HG03558 (cell line): ENCODE results near the gene ATP8A2.
"Not testable (repeated sequence)": the region's sequence is repeated elsewhere in the genome, so short reads cannot be mapped to it uniquely, and the experiment has no call there.

Experiments used
- ATAC-seq: cut with Tn5 transposase; IDR thresholded peaks from one replicate; pipeline ENCODE4 v1.9.1; 2021; ENCODE audit warnings: moderate number of reproducible peaks; ENCODE audit not compliant: unreplicated experiment; ENCODE audit errors: extremely low read depth

The ATP8A2 gene

DNA sequence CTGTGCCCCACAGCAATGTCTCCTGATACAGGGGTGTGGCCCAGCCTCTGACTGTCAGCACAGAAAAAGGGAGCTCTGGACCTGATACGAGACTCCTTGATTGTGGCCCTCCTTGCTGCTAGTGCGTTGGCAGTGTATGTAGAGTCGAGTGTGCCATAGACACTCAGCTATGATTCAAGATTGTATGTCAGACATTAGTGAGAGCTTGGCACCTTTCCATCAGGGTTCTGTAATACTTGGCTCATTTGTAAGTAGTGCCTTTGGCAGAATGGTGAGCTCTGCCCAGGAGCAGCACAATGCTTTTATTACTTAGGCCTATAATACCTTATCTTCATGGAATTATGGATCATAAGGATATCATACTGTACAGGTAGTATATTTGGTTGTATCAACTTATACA, 83.4 kb downstream of the ATP8A2 start:
- ATAC-seq, result no peak

DNA sequence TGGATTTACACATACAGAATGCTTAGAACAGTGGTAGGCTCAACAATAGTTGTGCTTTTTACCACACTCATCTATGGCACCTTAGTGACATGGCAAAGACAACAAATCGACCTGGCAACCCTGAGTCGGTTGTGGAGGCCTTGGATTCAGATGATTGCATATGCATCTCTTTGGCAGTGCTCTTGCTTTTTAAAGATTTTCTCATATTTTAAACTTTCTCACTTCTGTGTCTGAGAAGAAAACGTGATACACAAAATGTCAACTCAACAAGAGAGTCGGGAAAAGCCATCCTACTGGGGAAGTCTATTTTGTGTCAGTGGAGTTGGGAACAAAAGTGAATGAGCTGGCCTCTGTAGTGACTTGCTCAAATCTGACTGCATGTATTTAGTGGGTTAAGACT, 85.8 kb downstream of the ATP8A2 start:
- ATAC-seq, result no peak

DNA sequence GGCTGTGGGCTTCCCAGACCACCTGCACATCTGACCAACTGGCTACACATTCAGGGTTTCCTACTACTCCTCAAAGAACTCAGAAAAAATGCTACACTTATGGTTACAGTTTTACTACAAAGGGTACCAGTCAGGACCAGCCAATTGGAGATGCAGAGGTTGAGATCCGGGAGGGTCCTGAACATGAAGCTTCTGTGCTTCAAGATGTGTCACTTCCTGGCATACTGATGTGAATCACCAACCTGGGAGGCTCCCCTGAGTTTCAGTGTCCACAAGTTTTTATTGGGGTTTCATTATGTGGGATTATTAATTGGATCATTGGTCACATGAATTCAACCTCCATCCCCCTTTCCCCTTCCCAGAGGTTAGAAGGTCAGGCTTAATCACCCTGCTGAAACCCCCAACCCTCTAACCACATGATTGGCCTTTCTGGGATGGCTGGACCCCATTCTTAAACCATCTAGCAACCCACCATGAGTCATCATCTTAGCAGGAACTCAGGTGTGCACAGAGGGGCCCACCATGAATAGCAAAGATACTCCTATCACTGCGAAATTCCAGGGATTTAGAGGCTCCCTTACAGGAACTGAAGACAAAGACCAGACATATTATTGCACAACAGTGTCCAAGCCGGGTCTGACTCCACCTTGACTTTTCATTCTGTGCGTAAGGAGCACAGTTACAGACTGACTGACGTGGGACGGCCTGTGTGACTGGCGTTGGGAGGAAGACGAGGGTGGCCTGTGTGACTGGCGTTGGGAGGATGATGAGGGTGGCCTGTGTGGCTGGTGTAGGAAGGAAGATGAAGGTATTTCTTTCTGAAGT, 90.7 kb downstream of the ATP8A2 start:
- ATAC-seq, result no peak

DNA sequence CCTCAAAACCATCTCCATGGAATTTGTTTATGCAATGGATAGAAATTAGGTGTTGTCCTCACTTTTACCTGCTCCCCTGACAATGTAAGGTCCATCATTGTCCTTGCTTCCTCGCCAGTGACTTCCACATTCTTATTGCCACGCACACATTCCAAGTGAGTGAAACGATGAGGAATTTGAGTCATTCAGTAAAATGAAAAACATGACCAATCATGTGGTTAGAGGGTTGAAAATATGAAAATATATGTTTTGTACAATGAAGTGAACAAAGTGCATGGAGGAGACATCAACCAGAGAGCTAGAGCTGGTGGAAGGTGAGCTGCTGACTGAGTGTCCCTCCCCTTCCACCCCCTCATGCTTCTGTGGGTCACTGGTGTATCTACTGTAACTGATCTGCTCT, 91.7 kb downstream of the ATP8A2 start:
- no peak for ATAC-seq

DNA sequence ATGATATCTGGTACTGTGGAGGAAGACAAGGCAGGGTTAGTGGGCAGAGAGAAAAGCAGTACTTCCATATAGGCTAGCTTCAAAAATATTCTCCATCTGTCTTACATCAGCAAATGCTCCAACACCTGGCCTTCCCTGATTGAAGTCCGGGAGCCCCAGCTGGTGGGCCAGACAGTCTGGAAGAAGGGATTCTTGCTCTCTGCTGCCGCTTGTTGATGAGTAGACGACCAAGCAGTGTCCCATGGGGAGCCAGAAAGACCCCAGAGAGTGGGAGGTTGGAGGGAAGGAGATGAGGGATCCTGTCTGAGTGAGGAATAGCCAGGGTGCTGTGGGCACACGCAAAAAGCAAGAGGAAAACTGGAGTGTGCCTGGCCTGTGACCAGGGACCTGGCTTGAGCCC, 95.1 kb downstream of the ATP8A2 start:
- ATAC-seq, result no peak

DNA sequence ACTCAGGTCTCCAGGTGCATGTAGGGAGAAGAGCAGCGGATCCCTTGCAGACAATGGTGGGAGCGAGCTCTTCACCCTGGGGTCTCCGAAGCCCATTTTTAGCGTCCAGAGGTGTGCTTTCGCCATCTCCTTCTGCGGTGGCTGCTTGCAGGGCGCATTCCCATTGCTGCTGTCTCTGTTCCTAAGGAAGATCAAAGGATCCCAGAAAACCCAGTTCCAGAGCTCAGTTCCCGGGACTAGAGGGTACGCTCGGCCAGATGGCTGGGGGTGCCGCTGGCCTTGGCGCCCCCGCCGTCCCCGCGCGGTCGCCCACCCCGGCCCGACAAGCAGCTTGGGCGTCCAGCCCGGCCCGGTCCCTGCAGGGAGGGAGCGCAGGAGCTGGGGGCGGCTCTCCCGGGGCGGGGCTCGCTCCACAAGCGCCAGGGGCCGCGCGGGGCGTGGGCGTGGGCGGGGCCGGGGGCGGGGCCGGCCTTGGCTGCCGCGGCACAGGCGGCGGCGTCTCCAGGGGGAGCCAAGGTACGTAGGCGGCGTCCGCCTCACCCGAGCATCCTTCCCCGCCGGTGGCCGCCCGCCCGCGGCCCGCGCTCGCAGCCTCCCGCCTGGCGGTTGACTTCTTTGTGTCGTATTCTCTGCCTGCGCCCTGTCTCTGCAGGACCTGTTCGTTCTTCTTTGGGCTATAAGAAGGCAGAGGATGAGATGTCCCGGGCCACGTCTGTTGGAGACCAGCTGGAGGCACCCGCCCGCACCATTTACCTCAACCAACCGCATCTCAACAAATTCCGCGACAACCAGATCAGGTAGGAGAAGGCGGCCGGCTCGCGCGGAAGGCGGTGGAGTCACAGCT, 96.8 kb downstream of the ATP8A2 start:
- no peak for ATAC-seq

DNA sequence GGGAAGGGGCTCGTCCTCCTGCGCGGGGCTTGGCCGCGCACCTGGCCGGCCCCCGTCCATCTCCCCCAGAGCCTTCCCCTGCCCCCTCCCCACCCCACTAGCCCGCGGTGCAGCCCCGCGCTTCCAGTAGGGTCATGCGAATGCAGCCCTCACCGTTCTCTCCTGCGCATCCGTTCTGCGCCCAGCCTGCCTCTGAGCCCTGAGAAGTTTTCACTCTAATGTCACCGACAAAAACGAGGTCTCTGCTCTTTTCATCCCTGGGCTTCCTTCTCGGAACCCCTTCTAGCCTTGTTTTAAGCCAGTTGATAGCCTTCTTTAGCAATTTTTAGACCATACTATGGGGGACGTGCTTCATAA, 97.4 kb downstream of the ATP8A2 start:
- no peak for ATAC-seq

DNA sequence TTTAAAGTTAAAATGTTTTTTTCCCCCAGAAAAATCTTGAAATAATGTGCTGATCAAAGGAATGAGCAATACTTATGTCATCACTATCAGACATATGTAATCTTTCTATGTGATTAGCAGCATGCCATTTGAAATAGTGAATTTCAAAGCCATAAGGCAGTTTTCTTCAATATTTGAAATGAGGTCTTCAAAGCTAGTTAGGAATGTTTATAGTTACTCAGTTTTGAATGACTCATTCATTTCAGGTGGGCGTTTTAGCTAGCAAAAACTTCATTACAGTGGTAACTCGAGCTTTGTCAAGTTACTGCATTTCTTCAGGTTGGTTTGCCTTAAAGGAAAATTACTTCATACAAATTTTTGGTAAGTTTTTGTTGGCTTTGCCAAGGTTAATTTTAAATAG, 102.1 kb downstream of the ATP8A2 start:
- ATAC-seq, result no peak

DNA sequence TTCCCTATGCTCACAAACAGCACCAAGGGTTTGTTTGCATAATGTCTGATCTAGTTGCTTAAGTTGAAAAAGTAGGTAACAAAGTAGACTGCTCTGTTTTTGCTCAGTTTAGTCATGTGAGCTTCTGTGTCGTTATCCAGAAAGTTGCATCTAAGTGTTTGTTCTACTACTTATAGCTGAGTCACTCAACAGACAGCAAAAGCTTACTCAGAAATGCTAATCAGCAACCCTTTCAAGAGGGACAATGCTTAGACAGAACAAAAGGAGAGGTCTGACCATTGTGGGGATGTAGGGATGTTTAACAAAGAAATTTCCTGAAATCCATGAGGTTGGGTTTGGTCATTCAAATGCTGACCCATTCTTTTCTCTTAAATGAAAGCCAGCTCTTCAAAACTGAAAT, 106.4 kb downstream of the ATP8A2 start:
- ATAC-seq, result no peak

DNA sequence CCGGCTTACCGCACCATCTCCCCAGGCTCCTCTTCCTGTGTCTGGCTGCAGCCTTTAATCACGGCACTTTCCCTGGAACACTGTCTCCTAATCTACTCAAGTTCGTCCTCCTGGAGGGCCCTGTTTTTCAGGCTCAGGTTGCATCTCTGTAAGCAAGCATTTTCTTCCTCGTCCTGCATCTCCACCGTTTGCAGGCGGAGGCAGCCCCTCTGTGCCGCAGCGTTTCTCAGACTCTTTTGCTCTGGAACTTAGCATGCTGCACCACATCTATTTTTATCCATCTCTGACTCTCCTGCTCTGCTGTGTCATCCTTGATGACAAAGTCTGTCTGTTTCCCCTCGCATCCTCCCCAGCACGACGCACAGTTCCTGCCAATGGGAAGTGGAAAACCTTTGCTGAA, 117.5 kb downstream of the ATP8A2 start:
- ATAC-seq, result no peak

DNA sequence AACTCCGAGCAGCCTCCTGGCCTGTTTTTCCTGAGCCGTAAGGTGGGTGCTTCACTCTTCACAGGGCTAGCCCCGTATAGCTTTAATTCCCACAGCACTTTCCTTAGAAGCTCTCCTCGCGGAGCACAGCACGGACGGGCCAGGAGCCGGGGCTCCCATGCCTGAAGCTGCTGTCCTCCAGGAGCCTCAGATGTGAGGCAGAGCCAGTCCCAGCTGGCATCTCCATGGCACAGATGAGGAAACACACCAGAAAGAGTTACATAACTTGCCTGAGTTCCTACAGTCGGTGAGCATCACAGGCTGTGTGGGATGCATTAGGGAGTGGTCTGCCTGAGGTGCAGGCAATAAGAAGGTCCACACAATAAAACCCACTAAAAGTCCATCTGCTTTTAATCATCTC, 118.5 kb downstream of the ATP8A2 start:
- ATAC-seq, result no peak

DNA sequence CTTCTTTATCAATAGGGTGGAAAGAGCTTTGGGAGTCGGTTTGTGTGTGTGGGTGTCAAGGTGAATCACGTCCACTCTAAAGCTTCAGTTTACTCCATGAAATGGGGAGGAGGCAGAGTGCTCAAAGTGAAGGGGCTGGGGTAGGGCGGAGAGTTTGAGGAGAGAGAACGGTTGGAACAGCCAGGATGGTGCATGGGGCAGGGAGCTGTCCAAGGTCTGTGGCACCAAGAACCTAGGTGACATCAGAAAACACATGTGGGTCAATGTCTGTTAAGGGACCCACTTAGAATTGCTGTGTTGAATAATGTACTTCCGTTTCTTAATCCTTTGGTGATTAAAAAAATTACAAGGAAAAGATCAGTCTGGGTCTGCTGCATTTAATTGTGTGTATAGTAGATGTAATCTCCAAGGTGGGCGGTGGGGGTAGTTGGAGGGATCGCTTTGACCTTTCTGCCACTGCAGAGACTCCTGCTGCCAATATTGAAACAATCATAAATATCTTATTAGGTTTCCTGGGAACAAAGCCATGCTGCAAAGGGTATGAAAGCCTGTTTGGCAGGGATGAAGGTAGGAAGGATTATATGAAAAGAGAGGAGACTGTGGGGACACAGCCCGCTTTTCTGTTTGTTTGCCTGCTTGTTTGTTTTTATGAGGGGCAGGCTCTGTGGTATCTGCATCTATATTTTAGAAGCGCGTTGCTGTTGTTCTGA, 122.3 kb downstream of the ATP8A2 start:
- ATAC-seq, result no peak

DNA sequence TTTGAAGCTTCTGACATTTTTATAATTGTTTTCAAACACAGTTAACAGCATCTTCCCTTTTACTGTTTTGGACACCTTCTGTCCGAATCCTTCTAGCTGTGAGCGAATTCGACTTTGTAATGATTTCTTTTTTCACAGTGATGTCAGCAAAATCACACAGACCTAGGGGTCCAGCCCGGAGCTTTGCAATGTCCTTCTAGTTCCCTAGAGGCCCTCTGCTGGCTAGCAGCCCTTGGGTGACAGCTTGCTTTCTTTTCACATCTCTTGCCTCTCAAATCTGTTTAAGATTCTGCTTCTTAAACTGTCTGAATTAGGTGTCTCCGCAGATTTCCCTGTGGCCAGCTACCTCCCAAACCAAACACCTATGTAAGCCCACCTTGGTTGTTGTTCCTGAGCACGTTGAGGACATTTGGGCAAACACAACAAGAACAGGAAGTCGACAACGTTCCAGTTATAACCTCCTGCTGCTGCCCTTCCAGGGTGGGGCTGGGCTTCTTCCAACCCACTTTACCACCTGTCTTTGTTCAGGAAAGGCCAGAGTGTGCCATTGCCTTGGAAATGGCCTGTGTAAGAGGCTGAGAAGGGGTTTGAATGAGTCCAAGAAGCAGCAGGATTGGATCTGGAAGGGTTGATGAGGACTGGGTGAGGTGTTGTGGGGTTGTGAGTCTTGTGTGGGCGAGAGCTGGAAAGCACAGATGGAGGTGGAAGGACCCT, 123.1 kb downstream of the ATP8A2 start:
- ATAC-seq, result no peak

DNA sequence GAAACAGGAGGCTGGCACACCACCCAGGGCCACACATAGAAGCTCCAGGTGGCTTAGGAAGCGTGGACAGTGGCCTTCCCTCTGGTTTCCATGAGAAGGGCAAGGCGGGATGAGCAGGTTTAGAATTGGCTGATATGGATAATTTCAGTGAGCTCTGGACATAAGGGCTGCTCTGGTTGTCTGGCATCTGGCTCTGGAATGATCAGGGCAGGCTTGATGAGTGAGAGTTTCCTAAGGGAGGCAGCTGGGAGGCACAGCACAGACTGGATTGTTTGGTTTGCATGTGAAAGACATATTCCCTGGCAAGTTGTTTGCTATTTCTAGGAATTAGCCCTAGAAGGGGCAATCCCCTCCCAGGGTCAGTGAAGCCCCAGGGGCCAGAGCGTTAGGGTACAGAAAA, 129.5 kb downstream of the ATP8A2 start:
- ATAC-seq, result no peak

DNA sequence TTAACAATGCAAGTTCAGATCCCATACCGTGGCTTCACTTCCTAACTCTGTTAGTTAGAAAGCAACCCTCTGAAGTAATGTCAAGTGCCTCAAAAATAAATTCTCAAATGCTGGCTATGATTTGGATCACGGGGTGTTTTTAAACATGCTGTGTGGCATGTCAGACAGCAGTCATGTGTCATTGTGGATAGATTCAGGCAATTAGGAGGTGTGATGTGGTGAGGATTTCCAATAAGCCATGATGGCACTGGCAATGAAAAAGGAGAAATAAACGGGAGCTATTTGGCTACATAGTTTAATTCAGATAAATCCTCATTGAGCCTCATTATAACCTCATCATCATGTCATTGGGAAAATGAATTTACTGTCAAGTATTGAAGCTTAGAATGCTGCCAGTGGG, 130.3 kb downstream of the ATP8A2 start:
- ATAC-seq, result no peak

DNA sequence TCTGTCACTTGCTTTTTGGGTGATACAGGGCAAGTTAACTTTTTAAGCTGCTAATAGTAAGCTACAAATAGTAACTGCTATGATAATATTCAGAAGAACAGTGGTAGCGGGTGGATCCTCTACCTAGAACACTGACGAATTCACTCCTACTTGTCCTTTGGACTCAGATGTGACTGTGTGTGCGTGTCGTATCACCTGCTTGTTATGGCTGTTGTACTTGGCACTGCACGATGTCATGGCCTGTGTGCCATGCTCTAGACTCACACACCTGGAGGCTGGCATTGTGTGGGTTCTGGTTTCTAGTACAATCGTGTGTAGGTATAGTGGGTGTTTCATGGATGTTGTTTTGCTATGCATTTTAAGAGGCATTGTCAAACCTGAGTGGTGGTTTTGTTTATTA, 130.8 kb downstream of the ATP8A2 start:
- ATAC-seq, result no peak

DNA sequence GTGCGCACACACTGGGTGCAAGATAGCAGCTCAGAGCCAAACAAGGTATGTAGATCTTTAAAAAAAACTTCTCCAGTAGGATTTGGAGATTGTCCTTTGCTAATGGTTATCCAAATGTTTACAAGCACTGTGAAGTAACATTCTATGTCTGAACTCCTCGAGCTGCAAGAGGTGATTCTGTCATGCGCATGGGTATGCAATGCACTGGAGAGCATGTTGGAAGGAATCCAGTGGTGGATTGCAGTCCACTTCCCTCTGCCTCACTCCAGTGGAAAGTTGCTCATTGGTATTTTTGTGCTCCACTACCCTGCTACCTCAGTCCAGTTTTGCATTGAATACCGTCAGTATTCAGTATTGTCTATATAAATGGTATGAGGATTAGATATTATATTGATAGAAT, 132.1 kb downstream of the ATP8A2 start:
- no peak for ATAC-seq

DNA sequence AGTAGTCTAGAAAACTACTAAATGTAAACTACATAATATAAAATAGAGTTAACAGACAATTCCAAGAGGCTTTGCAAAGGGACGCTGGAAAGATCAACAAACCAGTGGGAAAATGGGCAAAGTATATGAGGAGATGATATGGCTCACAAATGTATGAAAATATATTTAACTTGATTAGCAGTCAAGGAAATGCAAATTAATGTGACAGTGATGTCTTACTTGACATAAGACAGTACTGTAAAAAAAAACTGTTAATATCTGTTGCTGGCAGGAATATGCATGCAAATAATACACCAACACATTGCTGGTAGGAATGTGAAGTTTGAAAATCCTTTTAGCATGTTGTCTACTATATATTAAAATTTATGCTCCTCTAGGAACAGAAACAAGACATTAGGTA, 136.1 kb downstream of the ATP8A2 start:
- no peak for ATAC-seq

DNA sequence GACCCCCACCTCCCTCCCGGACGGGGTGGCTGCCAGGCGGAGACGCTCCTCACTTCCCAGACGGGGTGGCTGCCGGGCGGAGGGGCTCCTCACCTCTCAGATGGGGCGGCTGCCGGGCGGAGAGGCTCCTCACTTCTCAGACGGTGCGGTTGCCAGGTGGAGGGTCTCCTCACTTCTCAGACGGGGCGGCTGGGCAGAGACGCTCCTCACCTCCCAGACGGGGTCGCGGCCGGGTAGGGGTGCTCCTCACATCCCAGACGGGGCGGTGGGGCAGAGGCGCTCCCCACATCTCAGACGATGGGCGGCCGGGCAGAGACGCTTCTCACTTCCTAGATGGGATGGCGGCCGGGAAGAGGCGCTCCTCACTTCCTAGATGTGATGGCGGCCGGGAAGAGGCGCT, 141.3 kb downstream of the ATP8A2 start:
- ATAC-seq, result not testable (repeated sequence)

DNA sequence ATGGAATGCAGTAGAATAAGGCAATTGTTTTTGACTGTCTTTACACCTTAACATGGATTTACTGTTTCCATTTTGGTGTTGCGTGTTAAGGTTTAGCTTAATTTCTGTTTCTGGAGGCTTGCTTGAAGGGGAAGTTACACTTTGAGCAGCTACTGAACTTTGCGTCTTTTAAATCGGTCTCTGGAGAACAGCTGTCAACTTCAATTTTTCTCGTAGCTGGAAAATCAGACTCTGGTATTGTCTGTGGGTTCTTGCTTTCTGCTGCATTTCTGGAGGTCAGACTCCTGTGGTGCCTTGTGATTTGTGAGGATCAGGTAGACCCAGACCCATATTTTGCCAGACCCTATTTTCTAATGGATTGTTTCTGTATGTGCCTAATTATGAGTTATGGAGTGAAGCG, 146.7 kb downstream of the ATP8A2 start:
- ATAC-seq, result no peak

DNA sequence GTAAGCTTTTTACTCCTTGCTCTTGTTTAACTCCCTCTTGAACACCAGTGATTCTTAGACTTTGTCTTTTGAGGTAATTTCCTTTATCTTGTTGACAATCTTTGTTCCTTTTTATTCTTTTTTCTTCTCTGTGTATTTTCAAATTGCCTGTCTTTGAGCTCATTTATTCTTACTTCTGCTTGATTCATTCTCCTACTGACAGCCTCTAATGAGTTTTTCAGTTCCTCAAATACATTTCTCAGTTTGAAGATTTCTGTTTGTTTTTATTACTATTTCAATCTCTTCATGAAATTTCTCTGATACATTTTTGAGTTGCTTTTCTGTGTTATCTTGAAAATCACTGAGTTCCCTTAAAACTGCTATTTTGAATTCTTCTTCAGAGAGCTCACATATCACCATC, 154.1 kb downstream of the ATP8A2 start:
- ATAC-seq, result no peak
